Spleen (tissue), 11 donors: Measurements from ENCODE around the gene CROCC. TPM values are rescaled to one million over a fixed set of nuclear protein-coding genes. Genes with fewer than 3 reads are reported as not detected.
A peak's percentile ranks its signal among the peaks of the same experiment; 100 is the strongest.

Experiments
- DNase-seq: peaks from one replicate; pipeline ENCODE4 v3.0.0-alpha.2; 2020
- H3K27ac ChIP-seq, 8 donors: fragments of 200-600 bp; sonication (generic) in 7 of 8; 1 replicate in 4 of 8; 2 replicates in 4 of 8; pipeline versions ENCODE4 v1.5.0 to v1.8.0; 2016 to 2021; ENCODE audit warnings: inconsistent platforms in 4 of 8, mild to moderate bottlenecking in 4 of 8, moderate library complexity in 1 of 8
- H3K27me3 ChIP-seq, 7 donors: fragments of 200-600 bp; sonication (generic) in 6 of 7; replicated peaks in 1 of 7; 1 replicate in 4 of 7; 2 replicates in 3 of 7; pipeline versions ENCODE4 v1.5.0 to v1.8.0; 2016 to 2021; ENCODE audit warnings: inconsistent platforms in 3 of 7, mild to moderate bottlenecking in 1 of 7
- H3K36me3 ChIP-seq, 6 donors: fragments of 200-600 bp; sonication (generic) in 5 of 6; 1 replicate in 4 of 6; 2 replicates in 2 of 6; pipeline versions ENCODE4 v1.5.0 to v1.8.0; 2016 to 2021; ENCODE audit warnings: inconsistent platforms in 2 of 6
- H3K4me1 ChIP-seq, 6 donors: fragments of 200-600 bp; sonication (generic) in 5 of 6; 1 replicate in 3 of 6; 2 replicates in 3 of 6; pipeline versions ENCODE4 v1.5.0 to v1.8.0; 2016 to 2021; ENCODE audit warnings: inconsistent platforms in 3 of 6
- H3K4me3 ChIP-seq, 8 donors: fragments of 200-600 bp; sonication (generic) in 7 of 8; 1 replicate in 4 of 8; 2 replicates in 4 of 8; pipeline versions ENCODE4 v1.5.0 to v1.8.0; 2016 to 2021; ENCODE audit warnings: inconsistent platforms in 4 of 8, mild to moderate bottlenecking in 4 of 8, moderate library complexity in 2 of 8
- H3K9me3 ChIP-seq, 8 donors: fragments of 200-600 bp; sonication (generic) in 7 of 8; 1 replicate in 4 of 8; 2 replicates in 4 of 8; pipeline versions ENCODE4 v1.5.0 to v1.8.0; 2016 to 2021; ENCODE audit warnings: inconsistent platforms in 4 of 8
- POLR2A ChIP-seq, 3 donors: fragments of 450-650 bp; IDR thresholded peaks; one replicate each; pipeline ENCODE4 v1.5.1; 2017; ENCODE audit warnings: antibody characterized with exemption in 3 of 3, mild to moderate bottlenecking in 1 of 3
- POLR2AphosphoS5 ChIP-seq, 3 donors: sonication (generic); formaldehyde crosslinking; IDR thresholded peaks; one replicate each; pipeline ENCODE4 v1.5.1; 2017; ENCODE audit warnings: antibody characterized with exemption in 3 of 3
- WGBS, 5 donors: extraction: QIAGEN DNeasy Blood & Tissue Kit in 3 of 5; methylation state at CpG; one replicate each; pipeline versions ENCODE4 v1.1.5 to v1.1.7; 2013 to 2018; 5-methylcytosine and 5-hydroxymethylcytosine counted together
- intact Hi-C: fragments of 100-400 bp; cut with DNase I; formaldehyde crosslinking; loops from one replicate; pipeline ENCODE4 v1.15.0; 2023; ENCODE audit warnings: low total_unique reads
- polyA plus RNA-seq, 3 donors: library from polyadenylated mRNA; stranded (reverse); fragments of 200-250 nt; gene quantifications; one replicate each; pipeline ENCODE4 v1.2.1, GENCODE V29; 2013
- total RNA-seq, 7 donors: library from RNA; depleted of rRNA in 3 of 7; stranded (reverse); fragments of >200 nt in 3 of 7; fragmentation: NEBNext Ultra II Directional in 4 of 7; extraction: Animal tissue kit (Norgen Biotek cat#: 25700) in 4 of 7; gene quantifications; one replicate each; pipeline versions ENCODE4 v1.1.0 to v1.2.1, GENCODE V29; 2016 to 2021
- TF ChIP-seq, protein P1 (sequence below), 11 experiments: fragments of 200-600 bp in 7 of 11; fragments of 450-650 bp in 4 of 11; sonication (generic) in 4 of 11; IDR thresholded peaks in 8 of 11; conservative IDR thresholded peaks in 3 of 11; 1 replicate in 7 of 11; 2 replicates in 4 of 11; pipeline versions ENCODE4 v1.4.0 to v1.8.0; 2016 to 2021; ENCODE audit warnings: antibody characterized with exemption in 11 of 11, inconsistent platforms in 4 of 11, mild to moderate bottlenecking in 1 of 11
- donor health status: healthy with polysubstance abuse.
- donor health status: DM: no; HTN: no; CAD: no; lungs with moderate emphysema.
- donor health status: DM: no; HTN: no; CAD: no.
- donor health status: Bipolar disorder and iron deficiency.
- donor health status: healthy.
- donor health status: DM: no; HTN: no; CAD: no.
- donor health status: DM: yes; HTN: yes; CAD: no.

The CROCC gene
- total and polyA plus RNA-seq, 10 donors: 14.5 to 55.4 (median 30.7) TPM

- WGBS, 5 donors: 74 to 100% (median 91%) methylated on average over 1 to 19 of the region's 19 CpGs
- no peak for TF ChIP-seq POLR2A (IDR thresholded peaks at IDR 0.05)
- H3K36me3 ChIP-seq: peaks cover 0 to 68% (median 55%) of the 10 kb centered on the region in 6 donors
- H3K27ac ChIP-seq: no peak overlapping the region
- intact Hi-C loops: no loop called here
- no peak for DNase-seq
- H3K4me1 ChIP-seq: peaks cover 0 to 1% (median 0%) of the 10 kb centered on the region in 6 donors
- H3K27me3 ChIP-seq: peaks cover 0 to 18% (median under 1%) of the 10 kb centered on the region in 7 donors
- H3K4me3 ChIP-seq: no peak overlapping the region
- no peaks in the 10 kb centered on the region for H3K9me3 ChIP-seq
Observed at GRCh38 chr1:16986113-16986512, 64.4 kb downstream of the CROCC start.

DNA sequence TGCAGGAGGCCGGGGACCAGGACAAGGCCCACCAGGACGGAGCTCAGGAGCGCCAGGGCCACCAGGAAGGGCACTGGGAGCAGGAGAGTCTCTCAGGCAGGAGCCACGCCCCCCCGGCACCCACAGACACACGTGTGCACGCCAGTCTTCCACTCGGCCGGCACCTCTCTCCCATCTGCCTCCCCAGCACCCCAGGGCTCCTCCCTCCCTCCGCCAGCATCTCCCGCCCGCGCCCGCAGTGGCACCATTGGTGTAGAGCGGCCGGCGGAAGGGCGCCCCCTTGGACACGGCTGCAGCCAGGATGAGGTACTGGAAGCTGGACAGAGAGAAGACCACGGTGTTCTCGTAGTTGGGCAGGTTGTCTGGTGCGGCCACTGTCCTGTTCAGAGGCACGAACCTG, 64.8 kb downstream of the CROCC start:
- peaks cover 0 to 14% (median 0%) of the 10 kb centered on the region in 7 donors for H3K27me3 ChIP-seq
- no peak overlapping the region for H3K4me3 ChIP-seq
- intact Hi-C loops: no loop called here
- no peak for DNase-seq
- 91 to 98% (median 91%) methylated on average over 14 to 23 of the region's 23 CpGs for WGBS, 5 donors
- H3K27ac ChIP-seq: no peak overlapping the region
- no peaks in the 10 kb centered on the region for H3K9me3 ChIP-seq
- TF ChIP-seq, protein P1, sequence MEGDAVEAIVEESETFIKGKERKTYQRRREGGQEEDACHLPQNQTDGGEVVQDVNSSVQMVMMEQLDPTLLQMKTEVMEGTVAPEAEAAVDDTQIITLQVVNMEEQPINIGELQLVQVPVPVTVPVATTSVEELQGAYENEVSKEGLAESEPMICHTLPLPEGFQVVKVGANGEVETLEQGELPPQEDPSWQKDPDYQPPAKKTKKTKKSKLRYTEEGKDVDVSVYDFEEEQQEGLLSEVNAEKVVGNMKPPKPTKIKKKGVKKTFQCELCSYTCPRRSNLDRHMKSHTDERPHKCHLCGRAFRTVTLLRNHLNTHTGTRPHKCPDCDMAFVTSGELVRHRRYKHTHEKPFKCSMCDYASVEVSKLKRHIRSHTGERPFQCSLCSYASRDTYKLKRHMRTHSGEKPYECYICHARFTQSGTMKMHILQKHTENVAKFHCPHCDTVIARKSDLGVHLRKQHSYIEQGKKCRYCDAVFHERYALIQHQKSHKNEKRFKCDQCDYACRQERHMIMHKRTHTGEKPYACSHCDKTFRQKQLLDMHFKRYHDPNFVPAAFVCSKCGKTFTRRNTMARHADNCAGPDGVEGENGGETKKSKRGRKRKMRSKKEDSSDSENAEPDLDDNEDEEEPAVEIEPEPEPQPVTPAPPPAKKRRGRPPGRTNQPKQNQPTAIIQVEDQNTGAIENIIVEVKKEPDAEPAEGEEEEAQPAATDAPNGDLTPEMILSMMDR (IDR thresholded peaks at IDR 0.05 in 8 of 11, conservative IDR thresholded peaks at IDR 0.05 in 3 of 11): no peak
- TF ChIP-seq POLR2AphosphoS5 (IDR thresholded peaks at IDR 0.05) (no peak), POLR2A (IDR thresholded peaks at IDR 0.05) (no peak)
- peaks cover 0 to 72% (median 60%) of the 10 kb centered on the region in 6 donors for H3K36me3 ChIP-seq
- no peaks in the 10 kb centered on the region for H3K4me1 ChIP-seq

DNA sequence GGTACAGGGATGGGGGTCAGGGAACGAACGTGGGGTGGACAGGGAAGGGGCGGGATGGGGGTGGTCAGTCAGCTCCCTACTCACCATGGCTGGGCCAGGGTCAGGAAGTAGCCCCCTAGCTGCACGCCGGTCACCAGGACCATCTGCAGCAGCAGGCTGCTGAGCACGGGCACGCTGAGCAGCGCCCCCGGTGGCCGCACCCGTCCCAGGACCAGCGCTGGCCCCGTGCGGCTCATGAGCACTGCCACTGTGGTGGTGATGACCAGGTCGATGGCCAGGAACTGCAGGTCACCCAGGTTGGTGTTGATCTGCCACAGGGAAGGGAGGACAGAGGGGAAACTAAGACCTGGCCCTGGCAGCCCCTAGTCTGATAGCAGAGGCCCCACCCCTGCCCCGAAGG, 65.2 kb downstream of the CROCC start:
- H3K4me1 ChIP-seq: no peaks in the 10 kb centered on the region
- peaks cover 0 to 10% (median 0%) of the 10 kb centered on the region in 7 donors for H3K27me3 ChIP-seq
- H3K9me3 ChIP-seq: no peaks in the 10 kb centered on the region
- no peak overlapping the region for H3K4me3 ChIP-seq
- no peak for DNase-seq
- 79 to 94% (median 89%) methylated on average over 14 to 16 of the region's 16 CpGs for WGBS, 5 donors
- H3K36me3 ChIP-seq: peaks cover 0 to 76% (median 64%) of the 10 kb centered on the region in 6 donors
- intact Hi-C loops: no loop called here
- TF ChIP-seq, protein P1 (IDR thresholded peaks at IDR 0.05 in 8 of 11, conservative IDR thresholded peaks at IDR 0.05 in 3 of 11): peak in 1 of 11 experiments; percentile 25
- TF ChIP-seq POLR2A (IDR thresholded peaks at IDR 0.05) (no peak), POLR2AphosphoS5 (IDR thresholded peaks at IDR 0.05) (no peak)
- no peak overlapping the region for H3K27ac ChIP-seq

DNA sequence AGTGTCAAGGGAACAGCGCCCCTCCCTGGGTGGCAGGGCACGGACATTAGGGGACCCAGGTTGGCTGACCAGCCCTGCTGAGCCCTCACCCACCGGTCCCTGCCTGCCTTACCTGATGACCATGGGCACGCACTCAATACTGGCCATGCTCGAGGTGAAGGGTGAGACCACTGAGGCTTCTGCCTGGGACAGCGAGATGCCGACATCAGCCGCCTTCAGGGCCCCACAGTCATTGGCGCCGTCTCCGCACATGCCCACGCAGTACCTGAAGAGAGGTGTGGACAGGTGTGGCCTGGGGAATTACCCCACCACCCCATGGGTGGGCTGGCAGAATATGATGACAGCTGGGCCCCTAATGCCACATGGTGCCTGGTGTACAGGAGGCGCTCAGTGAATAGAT, 66.5 kb downstream of the CROCC start:
- H3K27ac ChIP-seq: no peak overlapping the region
- no peaks in the 10 kb centered on the region for H3K27me3 ChIP-seq
- H3K36me3 ChIP-seq: peaks cover 0 to 89% (median 75%) of the 10 kb centered on the region in 6 donors
- 74 to 99% (median 94%) methylated on average over 4 to 13 of the region's 13 CpGs for WGBS, 5 donors
- TF ChIP-seq POLR2AphosphoS5 (IDR thresholded peaks at IDR 0.05): peak in 1 of 3 donors; percentile 15
- TF ChIP-seq, protein P1 (IDR thresholded peaks at IDR 0.05 in 8 of 11, conservative IDR thresholded peaks at IDR 0.05 in 3 of 11): no peak
- H3K9me3 ChIP-seq: no peaks in the 10 kb centered on the region
- intact Hi-C loops: no loop called here
- DNase-seq: no peak
- no peak overlapping the region for H3K4me3 ChIP-seq
- no peaks in the 10 kb centered on the region for H3K4me1 ChIP-seq
